Keratinocyte (primary cell): Measurements from ENCODE around the gene CTIF. TPM values are rescaled to one million over a fixed set of nuclear protein-coding genes. Genes with fewer than 3 reads are reported as not detected.
A peak's percentile ranks its signal among the peaks of the same experiment; 100 is the strongest.

Experiments
- DNase-seq: peaks from one replicate; pipeline ENCODE4 v3.0.0-alpha.2; 2011; ENCODE audit warnings: low read depth, missing footprints, low spot score
- FAIRE-seq: peaks from 2 replicates; lab custom pipeline; 2011; peaks lifted over from hg19 to GRCh38; lab: Jason Lieb, UNC
- H2AFZ ChIP-seq: 2 replicates; pipeline ENCODE4 v1.6.0; 2012; ENCODE audit warnings: low read length, control low read depth, inconsistent platforms; ENCODE audit not compliant: control insufficient read depth
- H3K27ac ChIP-seq: 2 replicates; pipeline ENCODE4 v1.5.1; 2011; ENCODE audit warnings: low read length; ENCODE audit not compliant: control insufficient read depth, insufficient read depth
- H3K27me3 ChIP-seq: 3 replicates; pipeline ENCODE4 v1.6.0; 2011; ENCODE audit warnings: low read length; ENCODE audit not compliant: control insufficient read depth, insufficient read depth; ENCODE audit errors: extremely low read depth
- H3K36me3 ChIP-seq, 2 experiments: 2 replicates in 1 of 2; 3 replicates in 1 of 2; pipeline ENCODE4 v1.5.1; 2011; ENCODE audit warnings: low read length in 2 of 2, mild to moderate bottlenecking in 1 of 2; ENCODE audit not compliant: control insufficient read depth in 2 of 2, insufficient read depth in 2 of 2; ENCODE audit errors: extremely low read depth in 1 of 2
- H3K4me1 ChIP-seq: 3 replicates; pipeline ENCODE4 v1.5.1; 2011; ENCODE audit warnings: low read length; ENCODE audit not compliant: control insufficient read depth, insufficient read depth; ENCODE audit errors: extremely low read depth
- H3K4me2 ChIP-seq: 3 replicates; pipeline ENCODE4 v1.6.0; 2011; ENCODE audit warnings: low read depth, low read length; ENCODE audit not compliant: control insufficient read depth, insufficient read depth; ENCODE audit errors: extremely low read depth
- H3K4me3 ChIP-seq, 3 experiments: fragments of 200-600 bp in 1 of 3; sonication (generic) in 1 of 3; 2 replicates in 2 of 3; 3 replicates in 1 of 3; pipeline ENCODE4 v1.5.1; 2011 to 2016; ENCODE audit warnings: low read length in 3 of 3, mild to moderate bottlenecking in 3 of 3, control low read depth in 2 of 3, inconsistent platforms in 1 of 3, low read depth in 1 of 3, mixed read lengths in 1 of 3, mixed run types in 1 of 3, moderate library complexity in 1 of 3; ENCODE audit not compliant: control insufficient read depth in 2 of 3, insufficient read depth in 2 of 3; ENCODE audit errors: extremely low read depth in 1 of 3
- H3K79me2 ChIP-seq: 2 replicates; pipeline ENCODE4 v1.6.0; 2012; ENCODE audit warnings: low read length; ENCODE audit not compliant: control insufficient read depth, insufficient read depth
- H3K9ac ChIP-seq: 3 replicates; pipeline ENCODE4 v1.6.0; 2011; ENCODE audit warnings: low read length; ENCODE audit not compliant: control insufficient read depth, insufficient read depth; ENCODE audit errors: extremely low read depth
- H3K9me1 ChIP-seq: 3 replicates; pipeline ENCODE4 v1.6.0; 2011; ENCODE audit warnings: low read length; ENCODE audit not compliant: control insufficient read depth, insufficient read depth; ENCODE audit errors: extremely low read depth
- H3K9me3 ChIP-seq: 2 replicates; pipeline ENCODE4 v1.5.1; 2012; ENCODE audit warnings: low read depth, low read length; ENCODE audit not compliant: control insufficient read depth
- H4K20me1 ChIP-seq: 3 replicates; pipeline ENCODE4 v1.6.0; 2011; ENCODE audit warnings: low read length; ENCODE audit not compliant: control insufficient read depth, insufficient read depth; ENCODE audit errors: extremely low read depth
- CTCF ChIP-seq, 3 experiments: IDR thresholded peaks in 1 of 3; conservative IDR thresholded peaks in 1 of 3; optimal IDR thresholded peaks in 1 of 3; 2 replicates in 2 of 3; 3 replicates in 1 of 3; pipeline versions ENCODE3 to v1.5.1; 2011; ENCODE audit warnings: low read length in 3 of 3, mild to moderate bottlenecking in 3 of 3, moderate library complexity in 2 of 3, control low read depth in 1 of 3, inconsistent platforms in 1 of 3; ENCODE audit not compliant: insufficient read depth in 2 of 3; ENCODE audit errors: extremely low read depth in 1 of 3
- EZH2 ChIP-seq: IDR thresholded peaks from one replicate; pipeline ENCODE4 v1.6.1; 2012; ENCODE audit warnings: inconsistent platforms, mild to moderate bottlenecking, low read length, moderate library complexity
- dilution Hi-C: fragments of 300-500 bp; cut with MboI; formaldehyde crosslinking; loops from one replicate; pipeline ENCODE4 v1.7.0; 2020; ENCODE audit warnings: low sequenced_read_pairs; ENCODE audit not compliant: extremely low pct_ligation_motif_present
- polyA plus RNA-seq, 5 experiments: library from polyadenylated mRNA; depleted of rRNA in 3 of 5; stranded (reverse) in 3 of 5; stranded (forward) in 1 of 5; unstranded in 1 of 5; fragments of >200 nt; gene quantifications; 1 replicate in 1 of 5; 2 replicates in 3 of 5; 3 replicates in 1 of 5; pipeline versions ENCODE4 v1.2.1 to v1.2.3, GENCODE V29; 2011 to 2012; ENCODE audit warnings: missing spikeins in 2 of 5, low read depth in 1 of 5, low replicate concordance in 1 of 5

The CTIF gene
- polyA plus RNA-seq, 1 donor (not counting 4 experiments of a cell fraction or from before 2014, with no cell fraction given) = 15.0 TPM

- H3K27ac ChIP-seq = no peak overlapping the region
- H4K20me1 ChIP-seq = no peaks in the 10 kb centered on the region
- H3K4me1 ChIP-seq = peaks cover 31% of the 10 kb centered on the region
- H3K27me3 ChIP-seq = no peaks in the 10 kb centered on the region
- dilution Hi-C loops = no loop called here
- H3K79me2 ChIP-seq = no peaks in the 10 kb centered on the region
- H2AFZ ChIP-seq = no peak overlapping the region
- no peak overlapping the region for H3K4me2 ChIP-seq
- H3K9ac ChIP-seq = no peak overlapping the region
- H3K9me1 ChIP-seq = no peaks in the 10 kb centered on the region
- peak in 2 of 3 experiments; percentile 23 to 60 for TF ChIP-seq CTCF (optimal IDR thresholded peaks at IDR 0.05 in 1 of 3, IDR thresholded peaks at IDR 0.05 in 1 of 3, conservative IDR thresholded peaks at IDR 0.05 in 1 of 3; ENCODE audit: extremely low read depth in 1 of 3, insufficient read depth in 2 of 3, low read length in 3 of 3)
- TF ChIP-seq EZH2 = no peak
- H3K9me3 ChIP-seq = no peaks in the 10 kb centered on the region
- DNase-seq = peak; percentile 23
- no peaks in the 10 kb centered on the region for H3K36me3 ChIP-seq
- peak; percentile 76 for FAIRE-seq
- H3K4me3 ChIP-seq = no peak overlapping the region
Observed at GRCh38 chr18:48492880-48493279, 46.0 kb upstream of the CTIF start.

- Histone ChIP-seq H2AFZ (no peak overlapping the region), H3K9me3 (no peaks in the 10 kb centered on the region), H4K20me1 (no peaks in the 10 kb centered on the region), H3K9ac (no peak overlapping the region), H3K4me1 (peaks cover 27% of the 10 kb centered on the region), H3K36me3 (no peaks in the 10 kb centered on the region), H3K27ac (no peak overlapping the region), H3K9me1 (no peaks in the 10 kb centered on the region), H3K79me2 (no peaks in the 10 kb centered on the region), H3K4me3 (no peak overlapping the region), H3K27me3 (no peaks in the 10 kb centered on the region), H3K4me2 (peak overlapping the region; percentile 30)
- DNase-seq (no peak), FAIRE-seq (peak; percentile 41)
- dilution Hi-C loops = no loop called here
- TF ChIP-seq CTCF (optimal IDR thresholded peaks at IDR 0.05 in 1 of 3, IDR thresholded peaks at IDR 0.05 in 1 of 3, conservative IDR thresholded peaks at IDR 0.05 in 1 of 3; ENCODE audit: extremely low read depth in 1 of 3, insufficient read depth in 2 of 3, low read length in 3 of 3) (no peak), EZH2 (no peak)
Observed at GRCh38 chr18:48493434-48494230, 45.2 kb upstream of the CTIF start.
